NCI-H1048 (cell line): Measurements from ENCODE around the gene KCNJ15.

Source experiments
- DNase-seq: peaks from one replicate; lab custom pipeline; 2025; lab: John Stamatoyannopoulos, UW

KCNJ15 gene

GRCh38 chr21:38355992-38356781 lies 99.4 kb downstream of the KCNJ15 start:
- DNase-seq, result peak; percentile 52
